HCEC 1CT (cell line): Measurements from ENCODE around the gene SULT4A1.

Experiments used
- DNase-seq: peaks from one replicate; pipeline ENCODE4 v3.0.0-alpha.2; 2017

SULT4A1 gene

GRCh38 chr22:43843783-43844530, 18.4 kb downstream of the SULT4A1 start:
- DNase-seq: no peak

- DNase-seq: no peak
Measured at GRCh38 chr22:43841742-43842141, 20.6 kb downstream of the SULT4A1 start.

- DNase-seq: no peak
Measured at GRCh38 chr22:43840851-43841250, 21.5 kb downstream of the SULT4A1 start.

GRCh38 chr22:43840431-43840830, 21.9 kb downstream of the SULT4A1 start:
- no peak for DNase-seq

- no peak for DNase-seq
Measured at GRCh38 chr22:43839781-43840180, 22.5 kb downstream of the SULT4A1 start.

- DNase-seq: no peak
Measured at GRCh38 chr22:43838571-43839307, 23.6 kb downstream of the SULT4A1 start.

GRCh38 chr22:43838161-43838560, 24.2 kb downstream of the SULT4A1 start:
- DNase-seq: no peak

DNA sequence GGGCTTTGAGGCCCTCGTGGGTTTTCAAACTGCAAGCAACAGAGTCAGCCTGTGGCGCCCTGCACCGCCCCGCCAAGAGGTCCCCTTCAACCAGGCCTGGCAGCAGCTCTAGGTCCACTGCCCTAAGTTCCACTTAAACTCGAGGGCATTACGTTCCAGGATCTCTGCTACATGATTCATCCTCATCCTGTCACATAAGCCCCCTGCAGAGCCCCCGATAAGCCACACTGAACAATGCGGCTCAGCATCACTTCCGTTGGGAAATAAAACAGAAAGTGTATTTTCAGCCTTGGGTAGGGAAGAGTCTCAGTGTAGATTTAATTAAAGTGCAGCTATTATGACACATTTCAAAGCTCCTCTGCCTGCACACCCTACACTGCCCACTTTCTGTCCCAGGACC, 24.6 kb downstream of the SULT4A1 start:
- no peak for DNase-seq

DNA sequence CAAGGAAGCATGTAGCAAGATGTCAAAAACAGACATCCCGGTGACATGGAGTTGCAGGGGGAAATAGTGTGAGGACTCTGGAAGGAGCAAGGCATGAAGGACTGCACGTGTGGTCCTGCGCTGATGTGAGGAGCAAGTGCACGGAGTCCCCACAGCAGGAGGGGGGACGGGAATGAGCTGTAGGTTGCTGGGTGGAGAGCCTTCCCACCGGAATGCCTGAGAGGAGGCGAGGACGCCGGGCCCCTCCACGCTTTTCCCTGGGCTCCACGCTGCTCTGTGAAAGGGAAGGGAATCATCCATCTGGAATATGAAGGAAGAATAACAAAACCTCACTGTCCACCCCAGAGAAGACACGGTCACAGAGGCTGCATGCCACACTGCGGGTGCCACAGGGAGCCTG, 26.6 kb downstream of the SULT4A1 start:
- DNase-seq: no peak

GRCh38 chr22:43835166-43835565, 27.1 kb downstream of the SULT4A1 start:
- DNase-seq: no peak

DNA sequence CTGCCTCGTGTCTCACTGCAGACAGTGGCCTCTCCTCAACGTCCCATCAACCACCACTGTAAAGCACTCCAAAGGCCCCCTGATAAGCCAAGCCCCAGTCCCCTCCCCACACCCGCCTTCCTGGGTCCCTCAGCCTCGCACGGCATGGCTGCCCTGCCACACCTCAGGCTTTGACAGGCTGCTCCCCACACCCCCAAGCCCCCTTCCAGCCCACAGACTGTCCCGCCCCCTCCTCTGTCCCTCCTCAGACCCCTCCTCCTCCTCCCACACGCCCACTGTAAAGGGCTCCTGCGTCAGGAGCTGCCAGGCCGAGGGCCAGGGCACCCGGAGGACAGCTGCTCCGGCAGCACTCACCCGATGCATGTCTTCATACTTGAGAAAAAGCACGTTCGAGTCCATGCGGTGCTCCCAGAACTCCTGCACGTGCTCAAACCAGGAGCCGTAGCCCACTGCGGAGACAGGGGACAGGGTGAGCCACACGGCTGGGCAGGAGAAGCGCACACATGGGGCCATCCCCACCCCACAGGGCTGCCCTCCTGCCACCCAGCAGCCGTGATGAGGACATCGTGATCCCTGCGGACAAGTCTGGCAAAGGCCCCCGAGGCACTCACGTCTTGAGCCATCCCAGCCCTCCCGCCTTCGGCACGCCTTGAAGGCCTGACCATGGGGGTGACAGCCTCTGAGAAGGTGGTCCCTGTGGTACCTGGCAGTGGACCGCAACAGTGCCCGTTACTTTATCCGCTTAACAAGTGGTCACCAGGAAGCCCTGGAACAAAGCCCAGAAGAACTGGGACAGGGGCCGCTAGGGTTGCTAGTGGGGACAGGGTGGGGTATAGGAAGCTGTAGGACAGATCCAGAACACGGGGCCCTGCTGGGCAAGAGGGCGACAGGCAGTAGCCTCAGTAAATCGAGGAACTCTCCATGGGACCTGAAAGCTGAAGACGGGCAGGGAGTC, 28.8 kb downstream of the SULT4A1 start:
- no peak for DNase-seq

GRCh38 chr22:43832393-43833265, 29.7 kb downstream of the SULT4A1 start:
- DNase-seq: no peak

- no peak for DNase-seq
Measured at GRCh38 chr22:43831561-43832392, 30.5 kb downstream of the SULT4A1 start.

GRCh38 chr22:43830931-43831560, 31.3 kb downstream of the SULT4A1 start:
- no peak for DNase-seq

DNA sequence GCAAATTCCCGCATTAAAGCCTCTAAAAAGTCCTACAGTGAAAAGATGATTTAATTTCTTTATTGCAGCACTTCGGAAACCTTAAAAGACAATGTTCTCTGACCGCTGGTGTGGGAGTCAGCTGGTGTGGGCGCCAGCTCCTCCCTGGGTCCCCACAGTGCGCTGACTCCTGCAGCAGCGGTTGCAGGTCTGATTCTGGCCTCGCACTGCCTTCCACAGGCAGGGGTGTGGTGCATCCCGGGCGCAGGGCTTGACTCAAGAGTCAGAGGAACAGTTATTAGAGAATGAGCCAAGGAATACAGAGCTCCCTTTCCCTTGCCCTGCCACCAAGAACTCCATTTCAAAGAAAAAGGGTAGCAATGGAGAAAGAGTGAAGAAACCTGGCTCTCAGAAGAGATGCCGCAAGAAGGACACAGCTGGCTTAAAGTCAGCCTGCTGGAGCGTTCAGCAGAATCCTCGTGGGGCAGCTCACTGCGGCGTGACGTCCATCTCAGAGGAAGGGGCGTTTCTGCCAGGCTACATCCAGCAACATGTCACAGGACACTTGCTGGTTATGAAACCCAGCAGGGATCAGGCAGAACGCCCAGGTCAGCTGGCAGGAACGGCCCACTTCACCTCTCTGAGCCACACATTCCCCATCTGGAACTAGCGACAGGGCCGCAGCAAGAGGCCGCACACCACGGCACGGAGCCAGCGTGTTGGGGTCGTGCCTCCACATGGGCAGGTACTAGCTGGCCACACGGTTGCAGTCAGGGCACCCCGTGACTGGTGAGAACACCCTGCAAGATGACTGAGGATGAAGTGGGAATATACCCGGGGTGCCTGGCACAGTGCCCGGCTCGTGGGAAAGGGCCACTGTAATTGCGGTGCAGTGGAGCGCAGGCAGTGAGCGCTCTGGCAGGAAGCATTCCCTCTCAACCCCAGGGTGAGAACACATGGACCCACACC, 32.1 kb downstream of the SULT4A1 start:
- no peak for DNase-seq

DNA sequence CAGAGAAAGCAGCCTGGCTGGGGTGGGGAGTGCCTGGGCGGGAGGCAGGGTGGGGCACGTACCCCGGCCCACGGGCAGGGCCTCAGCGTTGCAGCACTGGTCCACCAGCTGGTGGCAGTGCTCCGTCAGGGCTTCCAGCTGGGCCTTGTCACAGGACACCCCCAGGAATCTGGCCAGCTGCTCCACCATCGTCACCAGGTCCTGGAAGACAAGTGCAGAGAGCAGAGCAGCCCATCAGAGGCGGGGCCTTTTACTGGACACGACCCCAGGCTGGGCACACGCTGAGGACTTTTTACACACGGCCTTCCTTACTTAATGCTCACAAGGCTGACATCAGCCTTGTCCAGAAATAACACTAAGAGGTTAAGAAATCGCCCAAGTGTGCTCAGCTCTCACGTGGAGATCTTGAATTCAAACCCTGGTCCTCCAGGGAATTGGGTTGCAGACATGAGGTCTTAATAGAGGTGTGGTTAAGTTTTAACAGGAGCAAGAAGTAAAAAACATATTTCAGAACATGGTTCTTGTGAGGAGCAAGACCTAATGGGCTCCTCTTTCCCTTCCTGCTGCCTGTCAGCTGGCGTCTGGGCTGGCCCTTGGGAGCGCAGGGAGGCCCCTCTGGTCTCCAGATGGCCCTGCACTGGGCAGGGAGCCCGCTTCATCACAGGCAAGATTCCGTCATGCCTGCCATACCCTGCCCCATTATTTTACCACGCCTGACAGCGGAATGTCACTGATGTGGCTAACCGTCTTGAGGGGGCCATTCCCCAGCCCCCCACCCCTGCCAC, 33.1 kb downstream of the SULT4A1 start:
- DNase-seq: peak; percentile 22

- DNase-seq: no peak
Measured at GRCh38 chr22:43828725-43828997, 33.7 kb downstream of the SULT4A1 start.

- no peak for DNase-seq
Measured at GRCh38 chr22:43827926-43828724, 34.2 kb downstream of the SULT4A1 start.
